Measurements from ENCODE around the gene LIM2.
A peak's percentile ranks its signal among the peaks of the same experiment; 100 is the strongest.

Gene LIM2

GRCh38 chr19:51396175-51396574, 8.4 kb upstream of the LIM2 start:
- DNase-seq (ENCODE audit: low read depth): no peak

- peak; percentile 99 for DNase-seq (ENCODE audit: low read depth)
Measured at GRCh38 chr19:51394050-51394836, 6.5 kb upstream of the LIM2 start.

GRCh38 chr19:51392701-51393100, 4.9 kb upstream of the LIM2 start:
- no peak for DNase-seq (ENCODE audit: low read depth)

GRCh38 chr19:51391073-51391611, 3.4 kb upstream of the LIM2 start:
- DNase-seq (ENCODE audit: low read depth): no peak

- DNase-seq (ENCODE audit: low read depth): no peak
Measured at GRCh38 chr19:51389143-51389542, 1.4 kb upstream of the LIM2 start.

GRCh38 chr19:51386882-51387520, 773 bp downstream of the LIM2 start:
- DNase-seq (ENCODE audit: low read depth): no peak

GRCh38 chr19:51382004-51382403, 5.8 kb downstream of the LIM2 start:
- no peak for DNase-seq (ENCODE audit: low read depth)

- no peak for DNase-seq (ENCODE audit: low read depth)
Measured at GRCh38 chr19:51380379-51380778, 7.4 kb downstream of the LIM2 start.

- no peak for DNase-seq (ENCODE audit: low read depth)
Measured at GRCh38 chr19:51377422-51377821, 10.4 kb downstream of the LIM2 start.

- no peak for DNase-seq (ENCODE audit: low read depth)
Measured at GRCh38 chr19:51375504-51376221, 12.1 kb downstream of the LIM2 start.

- no peak for DNase-seq (ENCODE audit: low read depth)
Measured at GRCh38 chr19:51372649-51373504, 14.9 kb downstream of the LIM2 start, which contains the start of gene NKG7. Gene NKG7 (minus strand): TSS chr19:51372654. CDS start chr19:51372535, 119 bp downstream.

- no peak for DNase-seq (ENCODE audit: low read depth)
Measured at GRCh38 chr19:51372021-51372648, 15.6 kb downstream of the LIM2 start.

GRCh38 chr19:51371186-51371690, 16.5 kb downstream of the LIM2 start:
- no peak for DNase-seq (ENCODE audit: low read depth)

GRCh38 chr19:51370230-51370629, 17.5 kb downstream of the LIM2 start:
- no peak for DNase-seq (ENCODE audit: low read depth)

GRCh38 chr19:51368366-51369282, 19.1 kb downstream of the LIM2 start, which contains the start of gene CLDND2:
Gene CLDND2 (minus strand): TSS chr19:51369003. CDS start chr19:51368577, 426 bp downstream.
- no peak for DNase-seq (ENCODE audit: low read depth)

GRCh38 chr19:51367565-51368365, 20.0 kb downstream of the LIM2 start:
- DNase-seq (ENCODE audit: low read depth): peak; percentile 96

GRCh38 chr19:51367255-51367564, 20.6 kb downstream of the LIM2 start:
- DNase-seq (ENCODE audit: low read depth): no peak

- peak; percentile 98 for DNase-seq (ENCODE audit: low read depth)
Measured at GRCh38 chr19:51366389-51367254, 21.2 kb downstream of the LIM2 start.
